GM19035 (cell line): ENCODE data around the gene PDZK1IP1.
"Not testable (repeated sequence)": the region's sequence is repeated elsewhere in the genome, so short reads cannot be mapped to it uniquely, and the experiment has no call there.

Experiments used
- ATAC-seq: cut with Tn5 transposase; IDR thresholded peaks from one replicate; pipeline ENCODE4 v1.9.1; 2021; ENCODE audit not compliant: unreplicated experiment

PDZK1IP1 gene

DNA sequence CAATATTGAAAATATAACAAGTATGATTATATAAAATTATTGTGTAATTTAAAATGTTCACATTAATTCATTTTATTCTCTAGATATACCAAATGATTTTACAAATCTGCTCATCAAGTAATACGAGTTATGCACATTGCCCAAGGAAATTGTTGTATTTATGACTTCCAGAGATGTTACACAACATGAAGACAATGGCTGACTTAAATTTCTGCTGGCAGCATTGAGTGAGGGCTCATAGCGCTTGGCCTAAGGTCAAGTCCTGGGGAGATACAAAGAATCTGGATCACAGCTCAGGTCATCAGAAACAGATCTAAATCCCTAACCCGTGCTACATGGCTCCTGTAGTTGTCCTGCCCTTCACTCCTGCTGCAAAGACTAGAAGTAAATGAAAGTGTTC lies 49.5 kb downstream of the PDZK1IP1 start:
- not testable (repeated sequence) for ATAC-seq

DNA sequence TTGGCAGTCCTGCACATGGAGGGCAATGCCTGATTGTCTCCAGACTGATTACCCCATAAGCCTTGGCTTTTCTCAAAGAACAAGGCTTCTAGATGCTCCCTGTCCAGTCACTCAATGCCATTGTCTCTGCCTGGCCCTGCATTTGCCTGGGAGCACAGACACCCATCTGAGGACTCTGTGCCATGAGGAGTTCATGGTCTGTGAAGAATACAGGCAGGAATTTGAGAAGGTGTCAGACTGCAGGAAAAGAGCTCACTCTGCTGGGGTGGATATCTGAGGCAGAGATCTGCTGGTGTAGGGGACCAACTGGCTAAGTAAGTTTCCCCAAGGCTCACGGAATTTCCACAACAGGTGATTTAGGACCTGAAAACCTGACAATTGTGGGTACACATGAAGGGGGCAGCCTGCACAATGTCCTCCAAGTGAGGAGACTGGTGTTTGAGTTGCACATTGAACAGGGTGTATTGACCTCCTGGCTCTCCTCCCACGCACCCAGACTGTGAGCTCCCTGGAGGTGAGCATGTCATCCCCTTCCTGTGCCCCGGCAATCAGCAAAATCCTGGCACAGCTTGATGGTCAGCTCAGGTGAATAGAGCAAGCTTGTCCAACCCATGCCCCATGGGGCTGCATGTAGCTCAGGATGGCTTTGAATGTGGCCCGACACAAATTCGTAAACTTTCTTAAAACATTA lies 51.8 kb downstream of the PDZK1IP1 start:
- ATAC-seq: no peak

DNA sequence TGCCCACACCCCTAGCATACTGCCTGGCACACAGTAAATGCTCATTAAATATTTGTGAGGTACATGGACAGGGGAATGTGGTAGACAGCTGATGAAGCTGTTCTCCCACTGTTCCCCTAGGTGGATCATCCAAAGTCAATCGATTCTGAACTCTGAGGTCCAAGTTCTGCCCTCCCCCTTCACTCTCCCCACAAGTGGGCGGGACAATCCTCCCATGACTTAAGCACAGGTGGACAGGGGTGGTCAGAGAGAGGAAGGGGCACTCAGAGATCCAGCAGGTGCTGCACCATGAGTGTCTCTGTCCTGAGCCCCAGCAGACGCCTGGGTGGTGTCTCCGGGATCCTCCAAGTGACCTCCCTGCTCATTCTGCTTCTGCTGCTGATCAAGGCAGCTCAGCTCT lies 52.6 kb downstream of the PDZK1IP1 start, which contains the start of gene CYP4A22:
Gene CYP4A22 (plus strand): TSS at position 244 of the 400 bp plus-strand sequence. CDS start 45 bp downstream, at position 289.
- ATAC-seq: no peak
